ENCODE data around the gene ANAPC13. TPM values are rescaled to one million over a fixed set of nuclear protein-coding genes. Genes with fewer than 3 reads are reported as not detected.
A peak's percentile ranks its signal among the peaks of the same experiment; 100 is the strongest.

The ANAPC13 gene
- total and polyA plus RNA-seq, 12 donors = 25.7 to 119 (median 81.2) TPM

- TF ChIP-seq, protein P1, sequence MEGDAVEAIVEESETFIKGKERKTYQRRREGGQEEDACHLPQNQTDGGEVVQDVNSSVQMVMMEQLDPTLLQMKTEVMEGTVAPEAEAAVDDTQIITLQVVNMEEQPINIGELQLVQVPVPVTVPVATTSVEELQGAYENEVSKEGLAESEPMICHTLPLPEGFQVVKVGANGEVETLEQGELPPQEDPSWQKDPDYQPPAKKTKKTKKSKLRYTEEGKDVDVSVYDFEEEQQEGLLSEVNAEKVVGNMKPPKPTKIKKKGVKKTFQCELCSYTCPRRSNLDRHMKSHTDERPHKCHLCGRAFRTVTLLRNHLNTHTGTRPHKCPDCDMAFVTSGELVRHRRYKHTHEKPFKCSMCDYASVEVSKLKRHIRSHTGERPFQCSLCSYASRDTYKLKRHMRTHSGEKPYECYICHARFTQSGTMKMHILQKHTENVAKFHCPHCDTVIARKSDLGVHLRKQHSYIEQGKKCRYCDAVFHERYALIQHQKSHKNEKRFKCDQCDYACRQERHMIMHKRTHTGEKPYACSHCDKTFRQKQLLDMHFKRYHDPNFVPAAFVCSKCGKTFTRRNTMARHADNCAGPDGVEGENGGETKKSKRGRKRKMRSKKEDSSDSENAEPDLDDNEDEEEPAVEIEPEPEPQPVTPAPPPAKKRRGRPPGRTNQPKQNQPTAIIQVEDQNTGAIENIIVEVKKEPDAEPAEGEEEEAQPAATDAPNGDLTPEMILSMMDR (IDR thresholded peaks at IDR 0.05) = no peak
- Histone ChIP-seq H3K4me1 (peaks cover 0 to 9% (median 0%) of the 10 kb centered on the region in 9 donors), H3K27ac (no peak overlapping the region), H3K36me3 (peaks cover 0 to 33% (median 0%) of the 10 kb centered on the region in 9 donors), H3K9me3 (peaks cover 0 to 69% (median 44%) of the 10 kb centered on the region in 11 donors), H3K27me3 (no peaks in the 10 kb centered on the region), H3K4me3 (no peak overlapping the region)
- DNase-seq (no peak), ATAC-seq (no peak)
- WGBS, 2 donors = 98 to 100% methylated on average over 6 of the region's 6 CpGs
- intact Hi-C loops (cut with DNase I) = no loop called here
Observed at GRCh38 chr3:134522541-134522940, 36.8 kb upstream of the ANAPC13 start.

GRCh38 chr3:134517791-134518190, 32.0 kb upstream of the ANAPC13 start:
- H3K36me3 ChIP-seq = peaks cover 0 to 13% (median 3%) of the 10 kb centered on the region in 9 donors
- intact Hi-C loops (cut with DNase I) = no loop called here
- peak overlapping the region in 3 of 10 donors; percentile 5 to 46 (median 27) for H3K27ac ChIP-seq
- ATAC-seq (no peak), DNase-seq (no peak)
- no peak overlapping the region for H3K4me3 ChIP-seq
- TF ChIP-seq, protein P1 (IDR thresholded peaks at IDR 0.05) = no peak
- H3K9me3 ChIP-seq = peaks cover 0 to 32% (median 15%) of the 10 kb centered on the region in 11 donors
- no peaks in the 10 kb centered on the region for H3K27me3 ChIP-seq
- peaks cover 0 to 25% (median 0%) of the 10 kb centered on the region in 9 donors for H3K4me1 ChIP-seq

DNA sequence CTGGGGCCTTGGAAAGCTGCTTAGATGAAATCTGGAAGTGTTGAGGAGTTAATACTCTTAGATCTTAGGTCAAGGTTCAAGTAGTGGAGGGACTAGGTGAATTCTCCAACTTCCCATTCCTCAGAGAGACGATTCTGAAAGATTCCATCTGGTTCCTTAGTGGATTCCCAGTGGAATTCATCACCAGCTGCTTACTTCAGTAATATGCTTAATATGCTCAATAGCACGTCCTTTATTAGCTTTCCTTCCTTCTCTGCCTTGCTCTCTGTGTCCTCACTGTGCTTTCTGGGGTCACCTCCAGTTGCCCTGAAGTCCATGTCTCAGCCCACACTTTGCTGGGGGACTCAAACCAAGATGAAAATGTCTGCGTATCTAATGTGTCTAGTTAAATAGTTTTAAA, 31.1 kb upstream of the ANAPC13 start:
- ATAC-seq (peak in 5 of 8 donors; percentile 37 to 75 (median 46)), DNase-seq (no peak)
- intact Hi-C loops (cut with DNase I) = no loop called here
- 53% methylated on average over 3 of the region's 3 CpGs for WGBS, 2 donors
- H3K27me3 ChIP-seq = no peaks in the 10 kb centered on the region
- peaks cover 0 to 14% (median 3%) of the 10 kb centered on the region in 9 donors for H3K36me3 ChIP-seq
- H3K4me1 ChIP-seq = peaks cover 0 to 25% (median 0%) of the 10 kb centered on the region in 9 donors
- TF ChIP-seq, protein P1 (IDR thresholded peaks at IDR 0.05) = no peak
- peaks cover 0 to 24% (median 10%) of the 10 kb centered on the region in 11 donors for H3K9me3 ChIP-seq
- no peak overlapping the region for H3K4me3 ChIP-seq
- H3K27ac ChIP-seq = peak overlapping the region in 3 of 10 donors; percentile 5 to 46 (median 27)

- peak overlapping the region in 1 of 10 donors; percentile 5 for H3K27ac ChIP-seq
- intact Hi-C loops (cut with DNase I) = no loop called here
- no peak for ATAC-seq
- H3K4me3 ChIP-seq = no peak overlapping the region
- H3K36me3 ChIP-seq = peaks cover 0 to 57% (median 0%) of the 10 kb centered on the region in 9 donors
- DNase-seq = no peak
- 88 to 95% methylated on average over 2 of the region's 2 CpGs for WGBS, 2 donors
- TF ChIP-seq, protein P1 (IDR thresholded peaks at IDR 0.05) = no peak
- H3K4me1 ChIP-seq = peaks cover 0 to 8% (median 0%) of the 10 kb centered on the region in 9 donors
- H3K27me3 ChIP-seq = no peaks in the 10 kb centered on the region
- H3K9me3 ChIP-seq = no peaks in the 10 kb centered on the region
Observed at GRCh38 chr3:134511500-134511899, 25.7 kb upstream of the ANAPC13 start.

Measured in heart right ventricle (tissue), 16 donors.